Trophoblast cell (in vitro differentiated cells and primary cell): ENCODE results near the gene MRGPRF.

Experiments
- DNase-seq, 2 donors: peaks; one replicate each; pipeline ENCODE4 v3.0.0-alpha.2; 2016
- H2AFZ ChIP-seq: 2 replicates; pipeline ENCODE4 v1.6.1; 2013; ENCODE audit warnings: low read length, moderate library complexity, mild to moderate bottlenecking; ENCODE audit not compliant: insufficient read depth, poor library complexity
- H2AK5ac ChIP-seq: 2 replicates; pipeline ENCODE4 v1.6.1; 2013; ENCODE audit warnings: mild to moderate bottlenecking, low read length
- H2BK120ac ChIP-seq: 2 replicates; pipeline ENCODE4 v1.6.1; 2013; ENCODE audit warnings: low read length, mild to moderate bottlenecking, moderate library complexity; ENCODE audit not compliant: insufficient read depth, poor library complexity
- H2BK12ac ChIP-seq: 2 replicates; pipeline ENCODE4 v1.6.1; 2013; ENCODE audit warnings: mild to moderate bottlenecking, low read length, moderate library complexity
- H2BK5ac ChIP-seq: 2 replicates; pipeline ENCODE4 v1.6.1; 2013; ENCODE audit warnings: low read length, low read depth, moderate library complexity, mild to moderate bottlenecking; ENCODE audit not compliant: poor library complexity
- H3K14ac ChIP-seq: 2 replicates; pipeline ENCODE4 v1.6.1; 2013; ENCODE audit warnings: mild to moderate bottlenecking, low read length
- H3K18ac ChIP-seq: 2 replicates; pipeline ENCODE4 v1.6.1; 2013; ENCODE audit warnings: mild to moderate bottlenecking, low read length
- H3K23ac ChIP-seq: 2 replicates; pipeline ENCODE4 v1.6.1; 2013; ENCODE audit warnings: low read length
- H3K27ac ChIP-seq: 2 replicates; pipeline ENCODE4 v1.5.1; 2013; ENCODE audit warnings: low read depth, mild to moderate bottlenecking, inconsistent platforms, low read length, moderate library complexity
- H3K27me3 ChIP-seq: 2 replicates; pipeline ENCODE4 v1.6.1; 2013; ENCODE audit warnings: inconsistent platforms, mild to moderate bottlenecking, low read length, moderate library complexity; ENCODE audit not compliant: insufficient read depth
- H3K36me3 ChIP-seq, 2 experiments: 1 replicate in 1 of 2; 2 replicates in 1 of 2; pipeline ENCODE4 v1.6.1; 2013; ENCODE audit warnings: low read length in 2 of 2, mild to moderate bottlenecking in 2 of 2, moderate library complexity in 1 of 2; ENCODE audit not compliant: insufficient read depth in 2 of 2, control insufficient read depth in 1 of 2
- H3K4ac ChIP-seq: 2 replicates; pipeline ENCODE4 v1.6.1; 2013; ENCODE audit warnings: low read depth, mild to moderate bottlenecking, low read length, moderate library complexity
- H3K4me1 ChIP-seq, 2 experiments: 1 replicate in 1 of 2; 2 replicates in 1 of 2; pipeline ENCODE4 v1.6.1; 2013; ENCODE audit warnings: low read length in 2 of 2, mild to moderate bottlenecking in 2 of 2, moderate library complexity in 1 of 2; ENCODE audit not compliant: insufficient read depth in 2 of 2, control insufficient read depth in 1 of 2
- H3K4me2 ChIP-seq: 2 replicates; pipeline ENCODE4 v1.6.1; 2013; ENCODE audit warnings: inconsistent platforms, mild to moderate bottlenecking, low read length, moderate library complexity
- H3K4me3 ChIP-seq: 2 replicates; pipeline ENCODE4 v1.5.1; 2013; ENCODE audit warnings: mild to moderate bottlenecking, low read depth, low read length, inconsistent platforms
- H3K79me1 ChIP-seq: one replicate; pipeline ENCODE4 v1.6.1; 2013; ENCODE audit warnings: low read length
- H3K79me2 ChIP-seq: 2 replicates; pipeline ENCODE4 v1.6.1; 2013; ENCODE audit warnings: low read length, mild to moderate bottlenecking; ENCODE audit not compliant: control insufficient read depth, insufficient read depth, poor library complexity
- H3K9ac ChIP-seq: 2 replicates; pipeline ENCODE4 v1.6.1; 2013; ENCODE audit warnings: mild to moderate bottlenecking, low read length
- H3K9me3 ChIP-seq: 2 replicates; pipeline ENCODE4 v1.6.1; 2013; ENCODE audit warnings: low read depth, mild to moderate bottlenecking, control low read depth, inconsistent platforms, low read length; ENCODE audit not compliant: insufficient read depth
- H4K12ac ChIP-seq: 2 replicates; pipeline ENCODE4 v1.6.1; 2013; ENCODE audit warnings: low read depth, mild to moderate bottlenecking, low read length, moderate library complexity
- H4K8ac ChIP-seq: 2 replicates; pipeline ENCODE4 v1.6.1; 2013; ENCODE audit warnings: low read depth, mild to moderate bottlenecking, low read length, moderate library complexity
- H4K91ac ChIP-seq: one replicate; pipeline ENCODE4 v1.6.1; 2013; ENCODE audit warnings: low read depth, mild to moderate bottlenecking, low read length, moderate library complexity
- WGBS: extraction: QIAGEN DNeasy Blood & Tissue Kit; methylation state at CpG from one replicate; pipeline ENCODE4 v1.1.7; 2013; ENCODE audit warnings: missing lambda C conversion rate; ENCODE audit not compliant: insufficient read length, insufficient coverage; ENCODE audit errors: extremely low coverage; 5-methylcytosine and 5-hydroxymethylcytosine counted together

The MRGPRF gene

DNA sequence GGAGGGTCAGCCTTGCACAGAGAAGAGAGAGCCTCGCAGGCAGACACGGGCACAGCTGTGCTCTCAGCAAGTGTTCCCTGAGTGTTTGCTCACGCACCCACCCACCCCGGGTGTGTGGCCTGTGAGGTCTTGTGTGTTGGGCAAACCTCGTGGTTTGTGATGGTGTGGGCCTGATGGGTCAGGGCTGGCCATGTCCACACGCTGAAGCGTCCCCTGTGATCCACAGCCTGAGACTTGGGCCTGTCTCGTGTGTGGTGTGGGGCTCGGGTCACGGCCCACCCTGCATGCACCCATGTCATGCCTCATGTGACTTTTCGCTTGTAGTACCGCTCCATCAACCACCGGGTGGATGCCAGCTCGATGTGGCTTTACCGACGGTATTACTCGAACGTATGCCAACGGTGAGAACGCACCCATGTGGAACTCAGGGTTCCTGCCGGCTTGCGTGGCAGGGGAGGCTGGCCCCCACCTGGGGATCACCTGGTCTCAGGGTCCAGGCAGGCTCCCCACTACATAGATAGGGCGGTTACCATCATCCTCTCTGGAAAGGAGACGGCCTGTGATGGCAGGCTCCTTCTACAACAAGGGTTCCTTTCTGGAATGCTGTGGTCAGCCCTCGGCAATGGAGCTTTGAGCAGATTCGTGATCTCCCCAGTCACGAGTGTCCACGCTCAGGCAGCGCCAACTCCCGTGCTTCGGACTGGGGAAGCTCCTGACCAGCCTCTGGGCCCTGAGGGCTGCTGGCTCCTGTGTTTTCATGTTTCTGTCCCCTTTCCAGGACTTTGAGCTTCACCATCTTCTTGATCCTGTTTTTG is 41.6 kb upstream of the MRGPRF start:
- Histone ChIP-seq H4K8ac (no peak overlapping the region), H3K9ac (no peak overlapping the region), H2BK5ac (no peak overlapping the region), H3K4me3 (peak overlapping the region; percentile 43), H2BK12ac (no peak overlapping the region), H2AFZ (no peak overlapping the region), H4K91ac (no peak overlapping the region), H2AK5ac (no peak overlapping the region), H3K27ac (no peak overlapping the region), H3K18ac (no peak overlapping the region), H3K4ac (no peak overlapping the region), H3K79me2 (no peaks in the 10 kb centered on the region), H3K27me3 (no peaks in the 10 kb centered on the region), H3K23ac (no peak overlapping the region), H3K36me3 (peaks cover 17 to 29% of the 10 kb centered on the region in 2 experiments), H2BK120ac (no peak overlapping the region), H4K12ac (no peak overlapping the region), H3K4me1 (peaks cover 4 to 5% of the 10 kb centered on the region in 2 experiments), H3K79me1 (peaks cover 1% of the 10 kb centered on the region), H3K9me3 (peaks cover 4% of the 10 kb centered on the region), H3K14ac (no peak overlapping the region), H3K4me2 (no peak overlapping the region)
- no peak for DNase-seq
- no CpG with 5 or more reads among the region's 31 CpGs for WGBS

DNA sequence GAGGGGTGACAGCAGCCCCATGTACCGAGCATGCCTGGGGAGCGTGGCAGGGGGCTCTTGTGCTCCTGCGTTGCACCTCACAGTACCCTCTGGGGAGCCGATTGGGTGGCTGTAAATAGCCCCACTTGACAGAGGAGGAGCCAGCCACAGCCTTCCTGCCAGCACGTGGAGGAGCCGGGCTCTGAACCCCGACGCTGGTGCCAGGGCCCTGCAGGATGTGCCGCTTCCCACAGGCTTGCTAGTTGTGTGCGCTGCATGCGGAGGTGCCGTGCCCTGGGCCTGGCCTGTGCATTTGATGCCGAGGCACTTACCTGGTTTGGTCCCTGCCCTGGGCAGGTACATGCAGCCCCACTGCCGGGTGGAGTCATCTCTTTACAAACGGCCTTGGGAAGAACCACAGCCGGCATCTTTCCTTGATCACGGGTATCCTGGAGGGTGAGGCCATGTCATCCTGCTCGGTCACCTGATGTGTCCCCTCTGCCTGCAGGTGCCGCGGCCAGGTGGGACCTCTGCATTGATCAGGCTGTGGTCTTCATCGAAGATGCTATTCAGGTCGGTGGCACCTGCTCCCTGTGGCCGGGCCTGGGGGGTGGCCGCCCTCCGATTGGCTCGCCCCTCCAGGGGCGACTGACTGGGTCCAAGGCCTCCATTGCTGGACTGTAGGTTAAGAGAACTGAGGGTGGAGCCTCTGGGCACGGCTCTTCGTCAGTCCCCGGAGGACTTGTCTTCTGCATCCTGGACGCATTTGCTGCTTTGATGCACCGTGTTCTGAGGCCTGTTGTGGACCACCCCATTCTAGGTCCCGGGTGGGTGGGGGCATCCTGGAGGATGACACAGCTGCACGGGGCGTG is 40.7 kb upstream of the MRGPRF start:
- H3K36me3 ChIP-seq: peaks cover 12 to 29% of the 10 kb centered on the region in 2 experiments
- no peak overlapping the region for H2BK12ac ChIP-seq
- peaks cover 10% of the 10 kb centered on the region for H3K79me1 ChIP-seq
- no peak overlapping the region for H4K8ac ChIP-seq
- no peak overlapping the region for H3K4me3 ChIP-seq
- no peak overlapping the region for H4K12ac ChIP-seq
- no peak for DNase-seq
- H2BK5ac ChIP-seq: no peak overlapping the region
- H3K4me1 ChIP-seq: peaks cover 8 to 10% of the 10 kb centered on the region in 2 experiments
- no peak overlapping the region for H2BK120ac ChIP-seq
- no peak overlapping the region for H3K27ac ChIP-seq
- H2AFZ ChIP-seq: no peak overlapping the region
- peaks cover 4% of the 10 kb centered on the region for H3K9me3 ChIP-seq
- no CpG with 5 or more reads among the region's 35 CpGs for WGBS
- peaks cover 1% of the 10 kb centered on the region for H3K27me3 ChIP-seq
- H3K9ac ChIP-seq: no peak overlapping the region
- peaks cover 6% of the 10 kb centered on the region for H3K79me2 ChIP-seq
- no peak overlapping the region for H2AK5ac ChIP-seq
- no peak overlapping the region for H4K91ac ChIP-seq
- H3K23ac ChIP-seq: no peak overlapping the region
- H3K18ac ChIP-seq: no peak overlapping the region
- H3K14ac ChIP-seq: no peak overlapping the region
- no peak overlapping the region for H3K4ac ChIP-seq
- no peak overlapping the region for H3K4me2 ChIP-seq

DNA sequence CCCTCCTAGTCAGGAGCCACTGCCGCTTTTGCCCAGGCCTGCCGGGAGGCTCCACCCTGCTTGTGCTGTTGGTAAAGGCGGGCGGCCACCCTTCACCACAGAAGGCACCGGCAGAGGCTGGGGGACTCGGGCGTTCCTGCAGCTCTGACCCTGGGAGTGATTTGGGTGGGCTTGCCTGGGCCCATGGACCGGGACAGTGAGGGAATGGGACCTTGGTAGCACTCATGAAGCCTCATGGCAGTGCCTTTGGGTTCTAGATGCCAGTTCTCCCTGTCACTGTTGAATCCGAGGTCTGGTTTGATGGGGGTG is 40.1 kb upstream of the MRGPRF start:
- Histone ChIP-seq H4K91ac (peak overlapping the region; percentile 39), H2BK120ac (no peak overlapping the region), H3K23ac (no peak overlapping the region), H3K36me3 (peaks cover 12 to 24% of the 10 kb centered on the region in 2 experiments), H3K27me3 (peaks cover 1% of the 10 kb centered on the region), H2AK5ac (no peak overlapping the region), H3K14ac (no peak overlapping the region), H3K79me2 (peaks cover 6% of the 10 kb centered on the region), H3K9me3 (peaks cover 4% of the 10 kb centered on the region), H3K9ac (no peak overlapping the region), H3K4me1 (peaks cover 8 to 10% of the 10 kb centered on the region in 2 experiments), H4K8ac (no peak overlapping the region), H3K4me2 (no peak overlapping the region), H3K4ac (peak overlapping the region; percentile 33), H4K12ac (no peak overlapping the region), H3K27ac (no peak overlapping the region), H3K18ac (no peak overlapping the region), H2BK12ac (no peak overlapping the region), H3K4me3 (no peak overlapping the region), H3K79me1 (peaks cover 10% of the 10 kb centered on the region), H2BK5ac (no peak overlapping the region), H2AFZ (no peak overlapping the region)
- no CpG with 5 or more reads among the region's 9 CpGs for whole genome bisulfite sequencing
- no peak for DNase-seq

DNA sequence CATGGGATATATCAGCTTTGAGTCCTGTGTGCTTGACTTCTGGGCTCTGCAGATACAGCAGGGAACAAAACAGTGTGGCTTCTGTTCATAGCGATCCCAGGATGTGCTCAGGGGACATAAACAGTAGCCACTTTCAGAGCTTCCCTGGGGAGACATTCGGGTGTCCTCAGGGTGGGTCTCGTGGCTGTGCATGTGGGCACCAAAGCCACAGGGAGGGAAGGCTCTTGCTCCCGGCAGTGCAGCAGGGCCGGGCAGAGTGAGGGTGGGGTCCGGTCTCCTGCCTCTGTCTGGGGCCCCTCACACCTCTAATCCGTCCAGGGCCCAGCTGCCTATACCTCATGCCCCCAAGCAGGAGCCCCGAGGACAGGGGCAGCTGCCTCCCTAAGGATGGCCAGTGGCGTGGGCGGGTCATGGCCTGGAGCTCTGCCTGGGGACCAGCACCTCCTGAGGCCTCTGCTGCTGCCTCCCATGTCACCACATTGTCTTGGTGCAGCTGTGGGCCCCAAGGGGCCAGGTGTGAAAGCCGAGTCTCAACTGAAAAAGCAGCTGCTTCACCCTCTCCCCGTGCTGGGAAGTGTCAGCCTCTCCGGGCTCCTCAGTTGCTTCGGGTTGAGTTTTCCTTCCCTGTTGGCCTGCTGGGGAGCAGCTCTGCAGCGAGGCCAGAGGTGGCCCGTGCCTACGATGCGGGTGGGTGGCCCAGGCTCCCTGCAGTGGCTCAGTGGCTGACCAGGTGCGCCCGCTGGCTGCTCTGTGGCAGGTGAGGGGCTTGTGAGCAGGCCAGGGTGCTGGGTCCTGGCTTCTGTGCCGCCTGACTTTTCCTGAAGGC is 39.5 kb upstream of the MRGPRF start:
- Histone ChIP-seq H3K4ac (peak overlapping the region; percentile 33), H2BK12ac (no peak overlapping the region), H3K4me2 (no peak overlapping the region), H2AK5ac (no peak overlapping the region), H3K9ac (no peak overlapping the region), H3K27me3 (peaks cover 1% of the 10 kb centered on the region), H2BK120ac (no peak overlapping the region), H3K9me3 (peaks cover 4% of the 10 kb centered on the region), H3K23ac (no peak overlapping the region), H2BK5ac (no peak overlapping the region), H2AFZ (no peak overlapping the region), H4K8ac (peak overlapping the region; percentile 65), H4K12ac (no peak overlapping the region), H3K36me3 (peaks cover 9 to 20% of the 10 kb centered on the region in 2 experiments), H3K18ac (peak overlapping the region; percentile 42), H3K4me3 (no peak overlapping the region), H3K79me1 (peaks cover 10% of the 10 kb centered on the region), H4K91ac (peak overlapping the region; percentile 39), H3K27ac (no peak overlapping the region), H3K4me1 (peaks cover 8 to 10% of the 10 kb centered on the region in 2 experiments), H3K79me2 (peaks cover 6% of the 10 kb centered on the region), H3K14ac (no peak overlapping the region)
- WGBS: no CpG with 5 or more reads among the region's 21 CpGs
- DNase-seq: peak in 1 of 2 donors; percentile 36
